Measurements from ENCODE around the gene TMEM144.

TMEM144 gene

DNA sequence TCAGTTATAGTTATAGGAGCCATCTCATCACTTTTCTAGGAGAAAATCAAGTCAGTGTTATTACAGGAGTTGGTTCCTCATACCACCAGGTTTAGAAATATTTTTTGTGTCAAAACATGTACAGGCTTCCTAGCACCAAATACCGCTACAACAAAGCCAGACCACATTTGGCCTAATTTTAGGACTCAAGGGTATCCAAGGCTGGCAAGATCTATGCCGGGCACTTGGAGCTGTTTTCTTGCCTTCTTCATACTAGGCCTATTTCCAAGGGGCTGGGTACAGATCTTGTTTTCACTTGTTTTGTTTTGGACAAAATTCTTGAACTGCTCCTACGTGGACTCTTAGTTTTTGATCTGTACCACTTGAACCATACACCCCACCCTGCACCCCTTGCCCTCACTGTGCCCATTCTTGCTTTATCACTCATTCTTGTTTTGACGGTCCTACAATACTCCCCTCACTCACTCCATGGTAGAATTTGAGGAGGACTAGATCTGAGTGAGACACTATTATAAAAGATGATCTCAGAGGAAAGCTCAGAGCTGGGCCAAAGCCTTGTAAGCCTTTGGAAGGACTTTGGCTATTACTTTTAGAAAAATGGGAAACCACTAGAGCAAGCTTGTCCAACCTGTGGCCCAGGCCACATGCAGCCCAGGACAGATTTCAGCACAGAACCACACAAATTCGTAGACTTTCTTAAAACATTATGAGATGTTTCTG is 17.7 kb upstream of the TMEM144 start:
- no peak overlapping the region for H3K27ac ChIP-seq (ENCODE audit: low read depth, low read length)
- no peaks in the 10 kb centered on the region for H3K27me3 ChIP-seq (ENCODE audit: insufficient read depth, low read length)
- no peak overlapping the region for H3K4me3 ChIP-seq (ENCODE audit: low read depth, low read length)
- no peak overlapping the region for H2AFZ ChIP-seq (ENCODE audit: low read length, unreplicated experiment)
- no peaks in the 10 kb centered on the region for H3K4me1 ChIP-seq (ENCODE audit: control insufficient read depth, insufficient read depth, low read length, unreplicated experiment)
- no peaks in the 10 kb centered on the region for H3K79me2 ChIP-seq (ENCODE audit: control insufficient read depth, insufficient read depth, low read length, unreplicated experiment)
- no peaks in the 10 kb centered on the region for H3K36me3 ChIP-seq (ENCODE audit: insufficient read depth, low read length)

DNA sequence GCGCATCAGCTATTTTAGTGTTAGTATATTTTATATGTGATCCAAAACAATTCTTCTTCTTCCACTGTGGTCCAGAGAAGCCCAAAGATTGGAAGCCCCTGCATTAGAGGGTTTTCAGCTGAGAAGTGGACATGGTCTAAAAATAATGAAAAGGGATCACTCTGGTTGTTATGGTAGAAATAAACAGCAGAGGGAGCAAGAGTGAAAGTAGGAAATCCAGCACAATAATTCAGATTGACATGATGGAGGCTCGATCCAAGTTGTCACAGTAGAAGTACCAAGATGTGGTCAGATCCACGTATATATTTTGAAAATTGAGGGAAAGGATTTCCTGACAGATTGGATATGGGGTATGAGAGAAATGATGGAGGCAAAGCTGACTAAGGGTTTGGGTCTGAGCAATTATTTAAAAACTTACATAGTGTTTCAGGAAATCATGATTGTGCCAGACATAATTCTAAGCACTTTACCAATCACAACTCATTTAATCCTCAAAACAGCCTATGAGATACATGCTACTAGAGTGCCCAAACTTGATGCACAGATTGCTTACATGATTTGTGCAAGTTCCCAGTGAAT is 17.0 kb upstream of the TMEM144 start:
- H3K27me3 ChIP-seq (ENCODE audit: insufficient read depth, low read length), result no peaks in the 10 kb centered on the region
- no peak overlapping the region for H3K27ac ChIP-seq (ENCODE audit: low read depth, low read length)
- H3K79me2 ChIP-seq (ENCODE audit: control insufficient read depth, insufficient read depth, low read length, unreplicated experiment), result no peaks in the 10 kb centered on the region
- 0 out of 2 replicates have a peak overlapping the region, but pooled peaks have one; percentile 35 for H3K4me3 ChIP-seq (ENCODE audit: low read depth, low read length)
- no peaks in the 10 kb centered on the region for H3K36me3 ChIP-seq (ENCODE audit: insufficient read depth, low read length)
- H3K4me1 ChIP-seq (ENCODE audit: control insufficient read depth, insufficient read depth, low read length, unreplicated experiment), result no peaks in the 10 kb centered on the region
- H2AFZ ChIP-seq (ENCODE audit: low read length, unreplicated experiment), result peak overlapping the region; percentile 73

DNA sequence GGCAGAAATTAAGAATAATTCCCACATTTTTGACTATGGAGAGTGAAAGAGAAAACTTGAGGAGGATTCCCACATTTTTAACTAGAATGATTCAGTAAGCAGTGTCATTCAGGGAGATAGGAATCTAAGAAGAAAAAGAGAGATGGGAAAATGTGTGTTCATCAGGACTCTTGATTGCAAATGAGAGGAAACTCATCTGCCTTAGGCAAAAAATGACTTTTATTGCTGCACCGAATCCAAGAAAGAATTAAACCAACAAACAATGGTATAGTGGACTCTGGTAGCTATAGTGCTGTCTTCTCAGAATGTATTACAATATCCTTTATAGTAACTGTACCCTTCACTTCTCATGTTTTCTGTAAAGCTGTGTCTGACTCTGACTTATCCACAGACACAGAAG is 15.0 kb upstream of the TMEM144 start:
- Histone ChIP-seq H3K79me2 (ENCODE audit: control insufficient read depth, insufficient read depth, low read length, unreplicated experiment) (no peaks in the 10 kb centered on the region), H3K4me3 (ENCODE audit: low read depth, low read length) (no peak overlapping the region), H3K27me3 (ENCODE audit: insufficient read depth, low read length) (no peaks in the 10 kb centered on the region)

DNA sequence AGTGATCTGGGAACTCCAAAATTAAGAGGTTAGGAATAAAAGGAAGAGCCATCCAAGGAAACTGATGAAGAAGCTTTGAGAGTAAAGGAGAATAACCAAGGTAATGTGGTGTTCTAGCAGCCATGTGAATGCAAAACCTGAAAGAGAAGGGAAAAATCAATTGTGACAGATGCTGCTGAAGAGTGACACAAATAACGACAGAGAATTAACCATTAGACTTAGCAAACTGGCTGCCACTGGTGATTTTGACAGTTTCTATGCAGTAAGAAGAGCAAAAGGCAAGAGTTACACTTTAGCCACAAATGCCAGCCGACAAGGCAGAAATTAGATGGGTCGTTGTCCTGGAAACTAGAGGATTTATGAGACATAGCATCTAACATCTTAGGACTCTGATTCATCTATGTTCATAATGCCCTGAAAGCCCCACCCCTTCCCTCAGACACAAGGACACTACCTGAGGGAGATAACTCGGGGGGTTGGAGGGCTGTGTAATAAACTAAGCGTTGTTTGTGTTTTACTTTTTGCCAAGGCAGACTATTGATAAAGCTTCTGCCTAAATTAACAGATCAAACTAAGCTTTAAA is 13.0 kb upstream of the TMEM144 start:
- no peaks in the 10 kb centered on the region for H3K27me3 ChIP-seq (ENCODE audit: insufficient read depth, low read length)
- H3K4me1 ChIP-seq (ENCODE audit: control insufficient read depth, insufficient read depth, low read length, unreplicated experiment), result no peaks in the 10 kb centered on the region
- no peaks in the 10 kb centered on the region for H3K79me2 ChIP-seq (ENCODE audit: control insufficient read depth, insufficient read depth, low read length, unreplicated experiment)
- no peak overlapping the region for H2AFZ ChIP-seq (ENCODE audit: low read length, unreplicated experiment)
- H3K36me3 ChIP-seq (ENCODE audit: insufficient read depth, low read length), result no peaks in the 10 kb centered on the region
- no peak overlapping the region for H3K4me3 ChIP-seq (ENCODE audit: low read depth, low read length)
- no peak overlapping the region for H3K27ac ChIP-seq (ENCODE audit: low read depth, low read length)

More for the DNA sequence above, 15.0 kb upstream of the TMEM144 start:
- Histone ChIP-seq H2AFZ (ENCODE audit: low read length, unreplicated experiment) (no peak overlapping the region), H3K36me3 (ENCODE audit: insufficient read depth, low read length) (no peaks in the 10 kb centered on the region), H3K4me1 (ENCODE audit: control insufficient read depth, insufficient read depth, low read length, unreplicated experiment) (no peaks in the 10 kb centered on the region), H3K27ac (ENCODE audit: low read depth, low read length) (no peak overlapping the region)

DNA sequence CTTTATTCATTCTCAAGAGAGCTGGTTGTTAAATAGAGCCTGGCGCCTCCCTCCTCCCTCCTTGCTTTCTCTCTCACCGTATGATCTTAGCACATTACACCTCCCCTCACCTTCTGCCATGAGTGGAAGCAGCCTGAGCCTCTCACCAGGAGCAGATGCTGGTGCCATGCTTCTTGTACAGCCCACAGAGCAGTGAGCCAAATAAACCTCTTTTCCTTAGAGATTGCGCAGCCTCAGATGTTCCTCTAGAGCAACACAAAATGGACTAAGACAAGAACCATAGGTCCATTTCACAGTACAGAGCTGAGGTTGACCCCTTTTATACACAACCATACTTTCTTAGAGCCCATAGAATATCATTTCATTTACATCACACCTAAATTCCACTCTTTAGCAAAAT is 10.1 kb upstream of the TMEM144 start:
- no peak overlapping the region for H3K4me3 ChIP-seq (ENCODE audit: low read depth, low read length)
- no peaks in the 10 kb centered on the region for H3K27me3 ChIP-seq (ENCODE audit: insufficient read depth, low read length)
- H3K36me3 ChIP-seq (ENCODE audit: insufficient read depth, low read length), result no peaks in the 10 kb centered on the region
- H2AFZ ChIP-seq (ENCODE audit: low read length, unreplicated experiment), result no peak overlapping the region
- no peak overlapping the region for H3K27ac ChIP-seq (ENCODE audit: low read depth, low read length)
- H3K79me2 ChIP-seq (ENCODE audit: control insufficient read depth, insufficient read depth, low read length, unreplicated experiment), result no peaks in the 10 kb centered on the region
- H3K4me1 ChIP-seq (ENCODE audit: control insufficient read depth, insufficient read depth, low read length, unreplicated experiment), result no peaks in the 10 kb centered on the region

DNA sequence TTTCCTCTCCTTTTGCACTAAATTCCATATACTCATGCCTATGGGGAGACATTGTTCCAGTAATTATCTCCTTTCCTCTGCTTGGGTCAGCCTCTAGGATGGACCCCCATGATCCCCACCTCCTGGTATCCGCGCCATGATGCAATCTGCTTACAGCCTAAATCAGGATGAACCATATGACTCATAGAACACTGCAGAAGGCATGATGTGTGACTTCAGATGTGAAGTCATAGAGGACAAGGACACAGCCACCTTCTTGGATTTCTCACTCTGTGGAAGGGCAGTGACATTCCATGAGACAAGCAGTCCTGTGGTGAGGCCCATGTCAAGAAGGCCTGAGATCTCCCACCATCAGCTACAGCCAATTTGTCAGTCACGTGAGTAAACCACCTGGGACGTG is 9.0 kb upstream of the TMEM144 start:
- Histone ChIP-seq H3K27ac (ENCODE audit: low read depth, low read length) (no peak overlapping the region), H3K79me2 (ENCODE audit: control insufficient read depth, insufficient read depth, low read length, unreplicated experiment) (no peaks in the 10 kb centered on the region), H3K4me3 (ENCODE audit: low read depth, low read length) (no peak overlapping the region), H3K27me3 (ENCODE audit: insufficient read depth, low read length) (no peaks in the 10 kb centered on the region), H2AFZ (ENCODE audit: low read length, unreplicated experiment) (no peak overlapping the region), H3K36me3 (ENCODE audit: insufficient read depth, low read length) (no peaks in the 10 kb centered on the region), H3K4me1 (ENCODE audit: control insufficient read depth, insufficient read depth, low read length, unreplicated experiment) (no peaks in the 10 kb centered on the region)

DNA sequence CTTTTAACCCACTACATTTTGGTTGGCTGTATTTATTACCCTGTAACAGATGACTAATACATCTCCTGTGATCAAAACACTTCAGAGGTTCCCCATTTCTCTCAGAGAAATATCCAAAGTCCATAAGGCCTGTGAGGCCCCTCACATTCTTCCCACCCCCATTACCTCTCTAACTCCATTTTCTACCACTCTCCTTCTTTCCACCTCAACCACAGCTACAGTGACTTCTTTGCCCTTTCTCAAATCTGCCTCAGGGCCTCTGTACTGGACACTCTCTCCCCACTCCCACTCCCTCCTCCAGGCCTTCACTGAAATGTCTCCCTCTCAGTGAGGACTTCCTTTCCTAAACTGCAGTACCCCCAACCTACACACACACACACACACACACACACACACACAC is 8.4 kb upstream of the TMEM144 start:
- no peak overlapping the region for H3K4me3 ChIP-seq (ENCODE audit: low read depth, low read length)
- H3K4me1 ChIP-seq (ENCODE audit: control insufficient read depth, insufficient read depth, low read length, unreplicated experiment), result no peaks in the 10 kb centered on the region
- no peaks in the 10 kb centered on the region for H3K27me3 ChIP-seq (ENCODE audit: insufficient read depth, low read length)
- no peaks in the 10 kb centered on the region for H3K79me2 ChIP-seq (ENCODE audit: control insufficient read depth, insufficient read depth, low read length, unreplicated experiment)
- H2AFZ ChIP-seq (ENCODE audit: low read length, unreplicated experiment), result no peak overlapping the region
- no peak overlapping the region for H3K27ac ChIP-seq (ENCODE audit: low read depth, low read length)
- no peaks in the 10 kb centered on the region for H3K36me3 ChIP-seq (ENCODE audit: insufficient read depth, low read length)

DNA sequence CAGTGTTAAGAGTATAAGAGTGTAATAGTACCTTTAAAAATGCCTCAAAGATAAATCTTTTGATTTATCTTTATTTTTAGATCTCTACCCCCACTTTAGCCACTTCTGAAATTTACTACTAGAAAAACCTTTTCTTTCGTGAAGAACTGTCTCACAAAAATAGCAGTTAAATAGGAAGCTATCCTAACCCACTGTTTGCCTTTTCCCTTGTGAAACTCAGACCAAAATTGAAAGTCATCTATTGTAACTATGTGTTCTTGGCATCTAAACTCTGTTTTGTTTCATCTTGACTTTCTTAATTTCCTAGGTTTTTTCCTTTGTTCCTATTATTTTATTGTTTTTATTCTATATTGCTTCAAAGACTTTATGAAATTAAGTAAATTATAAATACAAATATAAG is 7.8 kb upstream of the TMEM144 start:
- Histone ChIP-seq H2AFZ (ENCODE audit: low read length, unreplicated experiment) (no peak overlapping the region), H3K27ac (ENCODE audit: low read depth, low read length) (no peak overlapping the region)

DNA sequence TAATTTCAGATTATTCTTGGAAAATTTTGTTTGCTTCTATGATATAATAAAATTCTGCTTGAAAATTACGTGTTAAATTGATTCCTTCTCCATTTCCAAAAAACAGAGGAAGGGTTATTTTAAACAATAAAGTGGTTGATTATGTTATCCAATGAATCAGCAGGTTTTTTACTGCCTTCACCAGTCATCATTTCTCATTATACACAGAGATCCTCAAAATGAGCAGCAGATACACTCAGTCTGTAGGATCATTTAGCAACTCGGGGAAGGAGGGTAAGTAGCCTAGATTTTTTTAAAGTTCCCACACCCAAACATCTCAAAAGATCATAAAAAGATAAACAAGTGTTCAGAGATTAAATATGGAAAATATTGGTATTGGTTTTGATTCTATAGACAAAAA is 6.8 kb upstream of the TMEM144 start:
- Histone ChIP-seq H3K36me3 (ENCODE audit: insufficient read depth, low read length) (no peaks in the 10 kb centered on the region), H2AFZ (ENCODE audit: low read length, unreplicated experiment) (no peak overlapping the region), H3K4me3 (ENCODE audit: low read depth, low read length) (no peak overlapping the region), H3K27me3 (ENCODE audit: insufficient read depth, low read length) (no peaks in the 10 kb centered on the region), H3K79me2 (ENCODE audit: control insufficient read depth, insufficient read depth, low read length, unreplicated experiment) (no peaks in the 10 kb centered on the region), H3K4me1 (ENCODE audit: control insufficient read depth, insufficient read depth, low read length, unreplicated experiment) (no peaks in the 10 kb centered on the region), H3K27ac (ENCODE audit: low read depth, low read length) (no peak overlapping the region)

More for the DNA sequence above, 7.8 kb upstream of the TMEM144 start:
- H3K36me3 ChIP-seq (ENCODE audit: insufficient read depth, low read length), result no peaks in the 10 kb centered on the region
- no peak overlapping the region for H3K4me3 ChIP-seq (ENCODE audit: low read depth, low read length)
- H3K4me1 ChIP-seq (ENCODE audit: control insufficient read depth, insufficient read depth, low read length, unreplicated experiment), result no peaks in the 10 kb centered on the region
- no peaks in the 10 kb centered on the region for H3K79me2 ChIP-seq (ENCODE audit: control insufficient read depth, insufficient read depth, low read length, unreplicated experiment)
- H3K27me3 ChIP-seq (ENCODE audit: insufficient read depth, low read length), result no peaks in the 10 kb centered on the region

DNA sequence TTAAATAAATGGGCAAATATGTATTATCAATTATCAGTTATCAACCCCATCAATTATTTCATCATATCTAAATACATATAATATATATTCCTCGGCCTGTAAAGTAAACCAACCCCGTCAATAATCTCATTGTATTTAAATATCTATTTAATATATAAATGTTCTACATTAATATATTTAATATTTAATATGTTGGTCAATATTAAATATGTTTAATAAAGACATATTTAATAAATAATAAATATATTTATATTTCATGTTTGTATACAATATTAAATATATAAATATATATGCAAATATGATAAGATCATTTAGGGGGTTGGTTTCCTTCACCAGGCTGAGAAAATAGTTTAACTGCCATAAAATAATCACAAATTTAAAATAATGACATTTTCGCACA is 6.4 kb upstream of the TMEM144 start:
- no peaks in the 10 kb centered on the region for H3K79me2 ChIP-seq (ENCODE audit: control insufficient read depth, insufficient read depth, low read length, unreplicated experiment)
- no peak overlapping the region for H3K27ac ChIP-seq (ENCODE audit: low read depth, low read length)
- H3K4me1 ChIP-seq (ENCODE audit: control insufficient read depth, insufficient read depth, low read length, unreplicated experiment), result no peaks in the 10 kb centered on the region
- no peak overlapping the region for H3K4me3 ChIP-seq (ENCODE audit: low read depth, low read length)
- H3K27me3 ChIP-seq (ENCODE audit: insufficient read depth, low read length), result no peaks in the 10 kb centered on the region
- H2AFZ ChIP-seq (ENCODE audit: low read length, unreplicated experiment), result no peak overlapping the region
- no peaks in the 10 kb centered on the region for H3K36me3 ChIP-seq (ENCODE audit: insufficient read depth, low read length)
